NB4 (cell line): ENCODE measurements around the gene SERPINB8.

ENCODE experiments used
- CTCF ChIP-seq: IDR thresholded peaks from one replicate; pipeline ENCODE4 v1.5.1; 2012; ENCODE audit warnings: low read depth, low read length
- MAX ChIP-seq: IDR thresholded peaks from 2 replicates; pipeline ENCODE4 v1.6.1; 2011; ENCODE audit warnings: low read depth, low read length
- MYC ChIP-seq: IDR thresholded peaks from 2 replicates; pipeline ENCODE4 v1.6.1; 2011; ENCODE audit warnings: low read depth, low read length
- POLR2A ChIP-seq: IDR thresholded peaks from 2 replicates; pipeline ENCODE4 v1.6.1; 2011; ENCODE audit warnings: mild to moderate bottlenecking; ENCODE audit not compliant: insufficient read length; ENCODE audit errors: extremely low read depth

DNA sequence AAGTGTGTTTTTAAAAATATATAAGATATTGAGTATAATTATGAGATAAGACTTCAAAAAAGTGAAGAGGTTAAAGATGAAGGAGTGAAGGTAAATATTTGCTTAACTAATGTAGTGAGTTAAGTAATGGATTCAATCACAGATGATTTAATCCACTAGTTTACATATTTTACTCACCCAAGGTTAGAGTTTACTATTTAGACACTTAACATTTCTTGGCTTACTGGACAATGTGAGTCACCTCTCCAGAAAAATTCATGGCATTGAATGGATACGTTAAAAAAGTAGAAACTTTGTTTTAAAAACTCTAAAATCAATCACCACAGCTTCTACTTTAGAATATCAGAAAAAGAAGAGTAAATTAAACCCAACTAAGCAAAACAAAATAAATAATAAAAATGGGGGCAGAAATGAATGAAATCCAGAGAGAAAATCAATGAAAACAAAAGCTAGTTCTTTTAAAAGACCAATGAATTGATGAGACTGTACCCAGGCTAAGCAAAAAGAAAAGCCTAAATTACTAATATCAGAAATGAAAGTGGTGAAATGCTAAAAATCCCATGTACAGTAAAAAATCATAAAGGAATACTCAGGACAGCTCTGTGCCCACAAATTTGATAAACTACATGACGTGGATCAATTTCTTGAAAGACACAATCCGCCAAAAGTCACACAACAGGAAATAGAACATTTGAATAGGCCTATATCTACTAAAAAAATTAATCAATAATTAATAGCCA lies 22.7 kb upstream of the SERPINB8 start:
- TF ChIP-seq CTCF (no peak), POLR2A (no peak), MYC (no peak), MAX (no peak)
